Fibroblast of pulmonary artery (primary cell): ENCODE results near the gene GPR160.

Experiments
- DNase-seq: peaks from one replicate; pipeline ENCODE4 v3.0.0-alpha.2; 2010; ENCODE audit warnings: low read depth
- H3K4me3 ChIP-seq: replicated peaks from 2 replicates; pipeline ENCODE4 v1.5.1; 2011; ENCODE audit warnings: low read depth, mild to moderate bottlenecking, control low read depth, low read length, moderate library complexity
- TF ChIP-seq, protein P1 (sequence below): IDR thresholded peaks from 2 replicates; pipeline ENCODE4 v1.5.1; 2011; ENCODE audit warnings: mild to moderate bottlenecking, control low read depth, low read length, inconsistent platforms; ENCODE audit errors: missing control alignments

The GPR160 gene, protein sequence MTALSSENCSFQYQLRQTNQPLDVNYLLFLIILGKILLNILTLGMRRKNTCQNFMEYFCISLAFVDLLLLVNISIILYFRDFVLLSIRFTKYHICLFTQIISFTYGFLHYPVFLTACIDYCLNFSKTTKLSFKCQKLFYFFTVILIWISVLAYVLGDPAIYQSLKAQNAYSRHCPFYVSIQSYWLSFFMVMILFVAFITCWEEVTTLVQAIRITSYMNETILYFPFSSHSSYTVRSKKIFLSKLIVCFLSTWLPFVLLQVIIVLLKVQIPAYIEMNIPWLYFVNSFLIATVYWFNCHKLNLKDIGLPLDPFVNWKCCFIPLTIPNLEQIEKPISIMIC

DNA sequence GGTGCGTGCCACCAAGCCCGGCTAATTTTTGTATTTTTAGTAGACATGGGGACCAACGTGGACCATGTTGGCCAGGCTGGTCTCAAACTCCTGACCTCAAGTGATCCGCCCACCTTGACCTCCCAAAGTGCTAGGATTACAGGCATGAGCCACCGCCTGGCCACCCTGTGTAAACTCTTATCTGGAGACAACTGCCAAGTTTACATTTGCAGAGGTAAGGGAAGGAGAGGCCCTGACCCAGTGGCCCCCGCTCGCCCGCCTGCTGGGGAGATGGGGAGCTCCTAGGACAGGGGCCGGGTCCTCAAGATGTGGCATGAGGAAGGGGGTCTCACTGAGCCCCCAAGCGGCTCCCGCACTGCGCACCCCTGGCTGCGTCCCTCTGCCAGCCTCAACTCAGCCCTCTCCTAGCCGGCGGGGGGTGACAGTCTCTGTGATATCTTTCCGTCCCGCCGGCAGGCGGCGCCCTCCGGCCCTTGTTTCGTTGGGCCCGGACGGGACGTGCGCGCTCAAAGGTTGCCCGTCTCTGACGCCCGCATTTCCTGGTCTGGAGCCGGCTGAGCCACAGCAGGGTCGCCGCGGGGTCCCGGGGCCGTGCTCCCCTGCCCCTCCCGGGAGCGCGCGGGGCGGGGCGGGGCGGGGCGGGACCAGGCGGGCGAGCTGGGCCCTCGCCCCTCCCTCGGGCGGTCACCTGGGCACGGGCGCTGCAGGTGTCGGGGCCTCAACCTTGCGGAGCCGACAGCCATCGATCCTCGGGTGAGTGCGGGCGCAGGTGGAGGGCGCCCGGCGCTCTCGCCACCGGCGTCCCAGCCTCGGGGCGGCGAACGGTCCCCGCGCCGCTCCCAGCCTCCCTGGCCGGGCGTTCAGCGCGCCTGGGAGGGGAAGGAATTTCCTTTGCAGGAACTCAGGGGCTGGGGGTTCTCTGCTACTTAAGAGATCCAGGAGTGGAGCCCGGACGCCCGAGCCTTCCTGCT is at the start of gene GPR160:
Gene GPR160, plus strand, starts transcription at position 533 of the 971 bp plus-strand sequence. CDS start 45,978 bp downstream, outside the sequence.
- TF ChIP-seq, protein P1, sequence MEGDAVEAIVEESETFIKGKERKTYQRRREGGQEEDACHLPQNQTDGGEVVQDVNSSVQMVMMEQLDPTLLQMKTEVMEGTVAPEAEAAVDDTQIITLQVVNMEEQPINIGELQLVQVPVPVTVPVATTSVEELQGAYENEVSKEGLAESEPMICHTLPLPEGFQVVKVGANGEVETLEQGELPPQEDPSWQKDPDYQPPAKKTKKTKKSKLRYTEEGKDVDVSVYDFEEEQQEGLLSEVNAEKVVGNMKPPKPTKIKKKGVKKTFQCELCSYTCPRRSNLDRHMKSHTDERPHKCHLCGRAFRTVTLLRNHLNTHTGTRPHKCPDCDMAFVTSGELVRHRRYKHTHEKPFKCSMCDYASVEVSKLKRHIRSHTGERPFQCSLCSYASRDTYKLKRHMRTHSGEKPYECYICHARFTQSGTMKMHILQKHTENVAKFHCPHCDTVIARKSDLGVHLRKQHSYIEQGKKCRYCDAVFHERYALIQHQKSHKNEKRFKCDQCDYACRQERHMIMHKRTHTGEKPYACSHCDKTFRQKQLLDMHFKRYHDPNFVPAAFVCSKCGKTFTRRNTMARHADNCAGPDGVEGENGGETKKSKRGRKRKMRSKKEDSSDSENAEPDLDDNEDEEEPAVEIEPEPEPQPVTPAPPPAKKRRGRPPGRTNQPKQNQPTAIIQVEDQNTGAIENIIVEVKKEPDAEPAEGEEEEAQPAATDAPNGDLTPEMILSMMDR, result peak; percentile 55
- H3K4me3 ChIP-seq, result peak within 1 kb of the TSS; percentile 44
- DNase-seq, result peak; percentile 37

DNA sequence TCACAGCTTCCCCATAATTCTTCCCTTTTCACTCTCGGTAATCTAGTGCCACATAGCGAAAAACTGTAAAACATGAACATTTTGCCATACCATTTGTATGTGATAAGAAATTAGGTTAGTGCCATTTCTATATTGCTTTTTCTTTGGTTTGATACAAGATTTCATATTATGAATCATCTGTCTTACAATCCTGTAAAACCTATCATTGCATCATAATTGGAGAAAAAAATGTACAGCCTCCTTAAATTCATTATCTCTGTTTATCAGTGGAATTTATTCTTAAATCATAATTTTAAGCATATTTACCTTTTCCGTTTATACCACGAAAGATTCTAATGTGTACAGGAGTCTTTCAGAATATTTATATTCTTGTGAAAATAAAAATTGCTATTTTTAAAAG is 47.4 kb upstream of the GPR160 start:
- no peak for DNase-seq
- TF ChIP-seq, protein P1, result no peak
- no peak overlapping the region for H3K4me3 ChIP-seq

DNA sequence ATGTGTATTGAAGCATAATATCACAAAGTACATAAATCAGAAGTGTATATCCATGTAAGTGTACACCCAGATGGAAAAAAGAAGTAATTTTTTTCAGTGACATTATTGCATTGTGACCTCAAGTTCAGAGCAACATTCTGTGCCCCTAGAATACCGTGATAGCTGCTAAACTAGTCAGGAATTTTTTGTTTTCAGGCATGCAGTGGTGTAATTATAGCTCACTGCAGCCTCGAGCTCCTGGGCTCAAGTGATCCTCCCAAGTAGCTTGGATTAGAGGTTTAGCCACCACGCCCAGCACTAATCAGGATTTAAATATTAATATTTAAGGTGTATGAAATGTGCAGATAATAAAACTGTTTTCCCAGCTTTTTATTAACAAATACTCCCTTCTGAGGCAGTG is 45.6 kb upstream of the GPR160 start:
- no peak overlapping the region for H3K4me3 ChIP-seq
- DNase-seq, result no peak
- TF ChIP-seq, protein P1, result no peak

DNA sequence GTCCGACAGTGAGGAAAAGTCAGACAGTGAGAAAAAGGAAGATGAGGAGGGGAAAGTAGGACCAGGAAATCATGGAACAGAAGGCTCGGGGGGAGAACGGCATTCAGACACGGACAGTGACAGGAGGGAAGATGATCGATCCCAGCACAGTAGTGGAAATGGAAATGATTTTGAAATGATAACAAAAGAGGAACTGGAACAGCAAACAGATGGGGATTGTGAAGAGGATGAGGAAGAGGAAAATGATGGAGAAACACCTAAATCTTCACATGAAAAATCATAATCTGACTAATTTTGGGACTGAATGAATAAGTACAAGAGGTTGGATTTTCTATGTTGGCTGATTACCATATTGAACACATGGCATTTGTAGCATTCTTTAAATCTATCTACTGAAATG is 45.0 kb upstream of the GPR160 start:
- H3K4me3 ChIP-seq, result no peak overlapping the region
- no peak for DNase-seq
- TF ChIP-seq, protein P1, result no peak

DNA sequence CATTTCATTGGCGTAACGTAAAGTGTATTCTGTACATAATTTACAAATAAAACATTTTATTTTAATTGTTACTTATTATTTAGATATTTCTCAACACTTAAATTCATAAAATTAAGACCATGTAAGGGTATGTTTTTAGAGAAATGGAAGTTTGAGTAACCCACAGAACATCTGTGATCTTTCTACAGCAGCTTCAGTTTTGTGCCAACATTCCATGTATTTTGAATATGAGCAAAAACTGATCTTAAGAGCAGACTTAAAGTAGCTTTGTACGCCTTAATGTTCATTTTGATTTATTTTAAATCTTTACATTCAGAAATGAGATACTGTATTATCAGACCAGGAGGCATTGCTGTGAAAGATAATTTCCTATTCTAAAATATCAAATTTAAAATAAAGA is 44.0 kb upstream of the GPR160 start:
- no peak overlapping the region for H3K4me3 ChIP-seq
- no peak for DNase-seq
- TF ChIP-seq, protein P1, result no peak

DNA sequence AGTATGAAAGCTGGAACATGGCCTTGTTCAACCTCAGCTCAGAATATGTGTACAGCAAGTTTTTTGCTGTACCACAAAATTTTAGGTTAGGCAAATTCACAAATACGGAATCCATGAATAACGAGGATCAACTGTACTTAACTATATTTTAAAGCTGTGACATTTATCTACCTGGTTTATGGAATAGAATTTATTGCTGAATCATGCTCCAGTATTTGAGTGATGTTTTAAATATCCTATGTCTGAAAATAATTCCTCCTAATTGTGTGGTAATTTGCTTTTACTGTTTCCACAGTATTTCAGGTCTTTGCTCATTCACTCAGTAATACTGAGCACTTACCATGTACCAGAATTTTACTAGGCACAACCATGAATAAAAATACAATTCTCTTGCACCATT is 41.7 kb upstream of the GPR160 start:
- TF ChIP-seq, protein P1, result no peak
- H3K4me3 ChIP-seq, result no peak overlapping the region
- DNase-seq, result no peak
